ENCODE data around the gene TCN2. TPM values are rescaled to one million over a fixed set of nuclear protein-coding genes. Genes with fewer than 3 reads are reported as not detected.

The TCN2 gene
- total RNA-seq (2013; cell fraction: nucleolus; rRNA removed): 7.4 and 11.7 TPM in 2 replicates
- total RNA-seq (2014; rRNA removed) (13.0 and 15.6 TPM in 2 replicates), total RNA-seq (2014; rRNA removed; fragmentation: Illumina TruSeq; extraction: Trizol) (6.9 and 7.7 TPM in 2 replicates), total RNA-seq (2021) (10.3 and 11.0 TPM in 2 replicates), polyA plus RNA-seq (2011; rRNA removed) (2.3 and 5.4 TPM in 2 replicates), polyA plus RNA-seq (2014; fragmentation: Illumina TruSeq; extraction: Trizol) (7.8 and 11.1 TPM in 2 replicates), polyA plus RNA-seq (2014; fragmentation: Nextera tagmentation; extraction: Ambion mirVana) (10 to 100 TPM; 15.9 to 21.8 TPM), polyA plus RNA-seq (2014; rRNA removed) (8.0 and 9.5 TPM in 2 replicates), polyA plus RNA-seq (2016; fragmentation: Nextera tagmentation; extraction: Ambion mirVana) (10 to 100 TPM; 10.9 to 12.4 TPM), polyA minus RNA-seq (2011; rRNA and poly(A)+ RNA removed) (6.5 and 13.3 TPM in 2 replicates), Bru-seq, nascent RNA (percentile 41 among the genes with signal in this experiment), BruChase-seq, experiment 1, labeled RNA remaining after a 6-hour chase (percentile 34 among the genes with signal in this experiment), BruChase-seq, experiment 2, labeled RNA remaining after a 2-hour chase (percentile 37 among the genes with signal in this experiment)
- 4.1 TPM for polyA plus RNA-seq (2011; ENCODE audit: low read depth)
- polyA plus RNA-seq (2011; cell fraction: cytosol; rRNA removed): 9.4 and 11.1 TPM in 2 replicates
- polyA plus RNA-seq (2011; cell fraction: nucleus; rRNA removed): 5.8 and 10.6 TPM in 2 replicates
- 5.9 and 6.4 TPM in 2 replicates for polyA plus RNA-seq (2012)
- polyA minus RNA-seq (2011; cell fraction: cytosol; rRNA and poly(A)+ RNA removed): 4.7 and 6.1 TPM in 2 replicates
- 2.5 and 3.9 TPM in 2 replicates for polyA minus RNA-seq (2011; cell fraction: nucleus; rRNA and poly(A)+ RNA removed)
- long read RNA-seq, experiment 1, transcript TCN2-201 (9 exons, 2,535 nt): major isoform, 12 of 19 reads
- long read RNA-seq, experiment 1, partial matches to known transcripts: 1 of 19 reads
- long read RNA-seq, experiment 1, other reads (novel, unspliced or antisense): 2 of 19 reads
- long read RNA-seq, experiment 2, transcript TCN2-201 (9 exons, 2,535 nt): major isoform, 37 of 49 reads
- long read RNA-seq, experiment 2, partial matches to known transcripts: 5 of 49 reads
- long read RNA-seq, experiment 2, other reads (novel, unspliced or antisense): 5 of 49 reads

DNA sequence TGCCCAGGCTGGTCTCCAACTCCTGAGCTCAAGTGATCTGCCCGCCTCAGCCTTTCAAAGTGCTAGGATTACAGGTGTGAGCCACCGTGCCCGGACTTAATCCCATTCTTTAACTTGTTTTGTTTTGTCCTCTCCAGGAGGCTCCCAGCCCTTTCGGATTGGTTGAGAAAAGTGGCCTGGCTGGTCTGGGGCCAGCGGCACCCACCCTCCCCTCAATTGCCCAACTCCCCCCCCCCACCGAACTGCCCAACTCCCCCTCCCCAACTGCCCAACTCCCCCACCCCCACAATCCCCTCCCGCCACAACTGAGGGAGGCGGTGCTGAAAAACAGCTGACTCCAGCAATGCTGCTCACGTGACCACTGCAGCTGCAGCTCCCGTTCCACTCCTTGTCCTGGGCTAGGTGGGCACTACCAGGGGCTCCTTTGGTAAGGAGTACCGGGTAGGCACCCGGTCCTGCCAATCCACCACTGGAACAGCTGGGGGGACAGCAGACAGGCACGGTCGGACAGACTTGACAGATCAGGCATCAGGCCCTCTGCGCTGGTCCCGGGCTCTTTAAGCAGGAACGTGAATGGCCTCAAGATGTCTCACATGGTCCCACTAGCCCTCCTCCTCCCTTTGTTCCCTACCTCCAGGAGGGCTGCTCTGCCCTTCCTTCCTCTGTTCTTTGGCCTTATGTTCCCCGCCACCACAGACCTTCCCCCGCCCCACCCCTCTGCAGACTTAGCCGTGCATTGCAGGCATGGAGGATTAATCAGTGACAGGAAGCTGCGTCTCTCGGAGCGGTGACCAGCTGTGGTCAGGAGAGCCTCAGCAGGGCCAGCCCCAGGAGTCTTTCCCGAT is at the start of gene TCN2:
Gene TCN2, plus strand, starts transcription at position 720 of the 845 bp plus-strand sequence. CDS start 158 bp downstream, outside the sequence.
- H3K4me1 ChIP-seq (ENCODE audit: control insufficient read depth, insufficient read depth, low read length): peaks cover 51% of the 10 kb centered on the region
- FAIRE-seq (no peak), ATAC-seq (peak; percentile 79), DNase-seq (ENCODE audit: low read depth, low spot score) (no peak)
- WGBS (ENCODE audit: insufficient coverage, insufficient replicate concordance, low lambda C conversion rate, missing lambda C conversion rate): 12% methylated on average over 22 of the region's 24 CpGs
- H3K9ac ChIP-seq (ENCODE audit: control insufficient read depth, insufficient read depth, low read length): peak within 1 kb of the TSS; percentile 66
- H3K36me3 ChIP-seq (ENCODE audit: control insufficient read depth in 2 of 2, insufficient read depth in 2 of 2, low read length in 1 of 2): no peaks in the 10 kb centered on the region
- no TSS peak for BruUV-seq (replicated peaks)
- in situ Hi-C loops (cut with MboI): no loop called here
- ChIA-PET RAD21 (ENCODE audit: unreplicated experiment) (interaction anchor here (0.6 to 4.7 kb wide), 9 partner anchors 15 to 216 kb away, joined by 3 to 58 read pairs (median 5); partner anchors contain the start of genes PES1 and SLC35E4), CTCF (interaction anchor here (0.7 to 6.4 kb wide), 23 partner anchors 9 to 319 kb away, joined by 3 to 51 read pairs (median 4); partner anchors contain the start of genes PES1 and SLC35E4), SMC1A (ENCODE audit: uncharacterized antibody, unreplicated experiment) (interaction anchor here (0.7 to 3.6 kb wide), 11 partner anchors 12 to 314 kb away, joined by 3 to 18 read pairs (median 3); no protein-coding TSS in a partner anchor), POLR2A (interaction anchor here (0.6 to 1.3 kb wide), 6 partner anchors 9 to 183 kb away, joined by 3 to 7 read pairs (median 4); partner anchors contain the start of gene SLC35E4)
- intact Hi-C loops (cut with micrococcal nuclease; ENCODE audit: unreplicated experiment): no loop called here
- H3K9me3 ChIP-seq (replicated peaks; ENCODE audit: control insufficient read depth, insufficient read depth, low read length): no peaks in the 10 kb centered on the region
- no peaks in the 10 kb centered on the region for H4K20me1 ChIP-seq (ENCODE audit: control insufficient read depth, insufficient read depth)
- H3K79me2 ChIP-seq (ENCODE audit: control insufficient read depth, insufficient read depth, low read length): no peaks in the 10 kb centered on the region
- peak within 1 kb of the TSS; percentile 66 for H3K4me3 ChIP-seq
- peak within 1 kb of the TSS; percentile 93 for H2AFZ ChIP-seq (ENCODE audit: control insufficient read depth, low read depth, low read length)
- peak within 1 kb of the TSS; percentile 97 for H3K4me2 ChIP-seq (ENCODE audit: control insufficient read depth, insufficient read depth)
- peak within 1 kb of the TSS; percentile 54 for H3K27ac ChIP-seq (ENCODE audit: control insufficient read depth, insufficient read depth)
- no peaks in the 10 kb centered on the region for H3K27me3 ChIP-seq (replicated peaks in 1 of 2; ENCODE audit: control insufficient read depth in 2 of 2, insufficient read depth in 2 of 2, low read length in 1 of 2)
- 0 out of 2 replicates have a peak, but pooled peaks have one; percentile 2 for TF ChIP-seq MXI1 (IDR thresholded peaks at IDR 0.05; ENCODE audit: low read depth, low read length)
- TF ChIP-seq IKZF2 (IDR thresholded peaks at IDR 0.05): peak in 1 of 2 experiments; percentile 42; a peak in 1 of 4 replicates
- no peak for TF ChIP-seq FOXM1 (IDR thresholded peaks at IDR 0.05; ENCODE audit: low read depth, low read length)
- TF ChIP-seq, protein P1, sequence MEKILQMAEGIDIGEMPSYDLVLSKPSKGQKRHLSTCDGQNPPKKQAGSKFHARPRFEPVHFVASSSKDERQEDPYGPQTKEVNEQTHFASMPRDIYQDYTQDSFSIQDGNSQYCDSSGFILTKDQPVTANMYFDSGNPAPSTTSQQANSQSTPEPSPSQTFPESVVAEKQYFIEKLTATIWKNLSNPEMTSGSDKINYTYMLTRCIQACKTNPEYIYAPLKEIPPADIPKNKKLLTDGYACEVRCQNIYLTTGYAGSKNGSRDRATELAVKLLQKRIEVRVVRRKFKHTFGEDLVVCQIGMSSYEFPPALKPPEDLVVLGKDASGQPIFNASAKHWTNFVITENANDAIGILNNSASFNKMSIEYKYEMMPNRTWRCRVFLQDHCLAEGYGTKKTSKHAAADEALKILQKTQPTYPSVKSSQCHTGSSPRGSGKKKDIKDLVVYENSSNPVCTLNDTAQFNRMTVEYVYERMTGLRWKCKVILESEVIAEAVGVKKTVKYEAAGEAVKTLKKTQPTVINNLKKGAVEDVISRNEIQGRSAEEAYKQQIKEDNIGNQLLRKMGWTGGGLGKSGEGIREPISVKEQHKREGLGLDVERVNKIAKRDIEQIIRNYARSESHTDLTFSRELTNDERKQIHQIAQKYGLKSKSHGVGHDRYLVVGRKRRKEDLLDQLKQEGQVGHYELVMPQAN (conservative IDR thresholded peaks at IDR 0.05): peak; percentile 70
- peak; percentile 95 for TF ChIP-seq RAD51 (IDR thresholded peaks at IDR 0.05)
- TF ChIP-seq NFXL1 (IDR thresholded peaks at IDR 0.05; ENCODE audit: borderline replicate concordance): no peak
- TF ChIP-seq, protein P2, sequence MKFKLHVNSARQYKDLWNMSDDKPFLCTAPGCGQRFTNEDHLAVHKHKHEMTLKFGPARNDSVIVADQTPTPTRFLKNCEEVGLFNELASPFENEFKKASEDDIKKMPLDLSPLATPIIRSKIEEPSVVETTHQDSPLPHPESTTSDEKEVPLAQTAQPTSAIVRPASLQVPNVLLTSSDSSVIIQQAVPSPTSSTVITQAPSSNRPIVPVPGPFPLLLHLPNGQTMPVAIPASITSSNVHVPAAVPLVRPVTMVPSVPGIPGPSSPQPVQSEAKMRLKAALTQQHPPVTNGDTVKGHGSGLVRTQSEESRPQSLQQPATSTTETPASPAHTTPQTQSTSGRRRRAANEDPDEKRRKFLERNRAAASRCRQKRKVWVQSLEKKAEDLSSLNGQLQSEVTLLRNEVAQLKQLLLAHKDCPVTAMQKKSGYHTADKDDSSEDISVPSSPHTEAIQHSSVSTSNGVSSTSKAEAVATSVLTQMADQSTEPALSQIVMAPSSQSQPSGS (IDR thresholded peaks at IDR 0.05; ENCODE audit: low read length): no peak
- 0 out of 6 replicates have a peak, but pooled peaks of 1 of the 3 experiments have one; percentile 12 for TF ChIP-seq CTCF (IDR thresholded peaks at IDR 0.05 in 2 of 3, conservative IDR thresholded peaks at IDR 0.05 in 1 of 3; ENCODE audit: control insufficient read depth in 2 of 3, extremely low read depth in 1 of 3, insufficient read depth in 1 of 3, low read depth in 3 of 3, low read length in 3 of 3)
- TF ChIP-seq, protein P3, sequence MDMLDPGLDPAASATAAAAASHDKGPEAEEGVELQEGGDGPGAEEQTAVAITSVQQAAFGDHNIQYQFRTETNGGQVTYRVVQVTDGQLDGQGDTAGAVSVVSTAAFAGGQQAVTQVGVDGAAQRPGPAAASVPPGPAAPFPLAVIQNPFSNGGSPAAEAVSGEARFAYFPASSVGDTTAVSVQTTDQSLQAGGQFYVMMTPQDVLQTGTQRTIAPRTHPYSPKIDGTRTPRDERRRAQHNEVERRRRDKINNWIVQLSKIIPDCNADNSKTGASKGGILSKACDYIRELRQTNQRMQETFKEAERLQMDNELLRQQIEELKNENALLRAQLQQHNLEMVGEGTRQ (IDR thresholded peaks at IDR 0.05; ENCODE audit: borderline replicate concordance, low read depth, low read length): peak; percentile 66

All from GM12878 (cell line).